Mucosa of gallbladder (tissue), 1 donor: ENCODE data around the gene SHISA8. TPM values are rescaled to one million over a fixed set of nuclear protein-coding genes. Genes with fewer than 3 reads are reported as not detected.

ENCODE experiments used
- DNase-seq: peaks from one replicate; pipeline ENCODE4 v3.0.0-alpha.2; 2020; ENCODE audit warnings: low spot score
- total RNA-seq: library from RNA; stranded (reverse); gene quantifications from one replicate; pipeline ENCODE4 v1.2.1, GENCODE V29; 2021
- donor health status: DM: no; HTN: no; CAD: no.

The SHISA8 gene
- total RNA-seq, 1 donor from 2014 or later, result 1.4 TPM

- no peak for DNase-seq
Measured at GRCh38 chr22:41933411-41934177, 18.7 kb upstream of the SHISA8 start.

- DNase-seq, result no peak
Measured at GRCh38 chr22:41932353-41932752, 17.5 kb upstream of the SHISA8 start.

- no peak for DNase-seq
Measured at GRCh38 chr22:41931701-41932269, 16.9 kb upstream of the SHISA8 start.

DNA sequence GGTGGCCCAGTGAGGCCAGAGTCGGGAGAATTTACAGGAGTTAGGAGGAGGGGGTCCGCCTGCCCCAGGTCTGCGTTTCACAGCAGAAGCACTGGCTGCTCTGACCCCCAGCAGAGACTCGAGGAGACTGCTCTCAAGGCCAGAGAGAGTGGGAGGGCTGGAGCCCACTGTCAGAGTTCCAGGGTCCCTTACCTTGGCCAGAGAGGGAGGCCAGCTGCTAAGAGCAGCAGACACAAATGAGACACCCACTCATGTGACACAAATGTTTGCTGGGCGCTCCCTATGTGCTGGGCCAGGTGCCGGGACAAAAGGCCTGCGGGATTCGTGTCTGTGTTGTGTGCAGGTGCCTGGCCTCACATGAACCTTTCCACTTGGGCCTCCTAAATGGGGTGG lies 14.5 kb upstream of the SHISA8 start:
- DNase-seq, result no peak

DNA sequence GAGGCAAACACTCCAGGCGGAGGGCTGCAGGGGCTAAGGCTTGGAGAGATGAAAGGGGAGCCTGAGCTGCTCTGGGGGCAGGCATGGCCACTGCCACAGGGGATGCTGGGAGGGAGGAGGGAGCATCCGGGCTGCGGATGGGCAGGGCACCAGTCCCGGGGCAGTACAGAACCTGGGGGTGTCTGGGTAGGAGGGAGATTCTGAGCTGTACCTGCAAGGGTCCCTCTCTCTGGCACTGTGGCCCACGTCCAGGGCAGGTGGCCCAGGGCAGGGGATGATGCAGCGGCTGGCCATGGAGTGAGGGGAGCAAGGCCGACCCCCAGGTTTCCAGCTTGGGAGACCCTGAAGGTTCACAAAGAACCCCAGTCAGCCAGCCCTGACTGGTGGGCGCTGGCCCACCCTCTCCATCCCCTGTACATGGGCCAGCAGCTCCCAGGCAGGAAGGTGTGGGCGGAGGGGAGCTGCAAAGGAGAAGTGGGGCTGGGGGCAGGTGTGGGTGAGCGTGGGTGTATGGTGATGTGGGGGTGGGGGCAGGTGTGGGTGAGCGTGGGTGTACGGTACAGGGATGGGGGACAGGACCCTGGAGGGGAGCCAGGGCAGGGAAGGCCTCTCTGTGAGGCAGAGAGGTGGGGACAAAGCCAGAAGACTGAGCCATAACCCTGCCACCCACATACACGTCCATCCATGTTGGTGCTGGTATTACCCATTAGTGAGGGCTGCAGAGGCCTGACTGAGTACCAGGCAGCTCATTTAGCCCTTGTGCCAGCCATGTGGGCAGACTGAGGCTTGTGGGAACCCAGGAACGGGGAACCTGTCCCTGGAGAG lies 13.9 kb upstream of the SHISA8 start:
- no peak for DNase-seq

DNA sequence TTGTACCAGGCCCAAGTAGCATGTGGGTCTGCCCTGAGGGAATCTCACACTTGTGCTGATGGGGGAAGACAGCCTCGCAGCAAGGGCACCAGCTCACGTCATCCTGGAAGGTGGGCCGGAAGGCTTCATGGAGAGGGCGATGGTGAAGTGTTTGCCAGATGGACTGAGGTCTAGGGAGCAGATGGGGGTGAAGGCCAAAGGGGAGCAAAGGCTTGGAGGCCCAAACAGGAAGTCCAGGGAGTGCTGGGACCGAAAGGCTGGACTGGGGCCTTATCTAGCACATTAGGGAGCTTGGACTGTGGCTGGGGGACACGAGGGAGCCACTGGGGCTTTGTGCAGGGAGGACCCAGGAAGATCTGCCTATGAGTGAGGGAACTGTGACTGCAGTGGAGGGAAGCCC lies 12.9 kb upstream of the SHISA8 start:
- no peak for DNase-seq

DNA sequence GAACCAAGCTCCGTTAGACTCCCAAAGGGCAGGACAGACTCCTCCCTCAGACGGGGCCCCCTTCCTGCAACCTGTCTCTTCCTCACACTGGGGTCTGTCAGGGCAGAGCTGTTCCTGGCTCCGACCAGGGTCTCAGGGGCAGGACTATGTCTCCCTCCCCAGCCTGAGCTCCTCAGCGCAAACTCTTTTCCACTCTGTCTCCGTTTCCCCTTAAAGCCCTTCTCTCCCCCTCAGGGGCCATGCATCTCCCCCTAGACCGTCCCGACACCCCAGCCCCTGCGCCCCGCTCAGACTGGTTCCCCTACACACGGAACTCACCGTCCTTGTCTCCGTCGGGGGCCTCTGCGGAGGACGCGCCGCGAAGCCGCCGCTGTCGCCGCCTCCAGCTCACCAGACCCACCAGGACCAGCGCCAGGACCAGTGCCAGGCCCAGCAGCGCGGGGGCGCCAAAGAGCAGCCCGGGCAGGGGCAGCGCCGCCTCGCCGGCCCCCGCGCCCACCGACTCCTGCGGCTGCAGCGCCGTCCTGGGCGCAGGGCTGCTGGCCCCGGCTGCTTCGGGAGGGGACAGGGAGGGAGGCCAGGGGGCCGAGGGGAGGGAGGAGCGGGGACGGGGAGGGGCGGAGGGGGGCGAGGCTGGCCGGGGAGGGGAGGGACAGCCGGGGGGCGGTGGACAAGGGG lies 11.0 kb upstream of the SHISA8 start:
- DNase-seq, result peak; percentile 56

GRCh38 chr22:41923595-41924276 lies 8.9 kb upstream of the SHISA8 start:
- DNase-seq, result no peak

DNA sequence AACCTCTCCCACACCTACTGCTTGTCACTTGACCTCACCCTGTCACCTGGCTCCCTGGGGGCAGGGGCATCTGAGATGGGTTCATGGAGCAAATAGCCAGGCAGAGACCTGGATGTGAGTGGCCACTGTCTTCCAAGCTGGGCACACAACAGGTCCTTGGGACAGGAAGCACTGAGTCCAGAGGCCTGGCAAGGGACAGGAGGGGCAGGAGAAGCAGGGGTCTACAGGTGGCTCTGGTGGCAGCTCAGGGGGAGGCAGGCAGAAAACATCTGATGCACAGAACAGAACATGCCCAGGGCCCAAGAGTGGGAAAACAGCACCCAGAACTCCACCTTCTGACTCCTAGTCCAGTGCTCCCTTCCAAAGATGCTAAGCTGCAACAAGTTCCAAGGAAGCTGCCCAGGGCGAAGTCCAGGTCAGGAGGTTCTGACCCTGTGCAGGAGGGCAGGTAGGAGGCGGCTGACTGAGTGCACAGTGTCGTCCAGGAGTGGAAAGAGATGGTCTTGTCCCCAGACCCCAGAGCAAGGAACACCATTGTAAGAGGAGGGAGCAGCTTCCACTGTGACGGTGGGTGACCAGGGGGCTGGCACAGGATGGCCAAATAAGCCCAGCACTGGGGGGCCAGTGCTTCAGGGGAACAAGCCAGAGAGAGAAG lies 8.2 kb upstream of the SHISA8 start:
- DNase-seq, result no peak

GRCh38 chr22:41922328-41922727 lies 7.5 kb upstream of the SHISA8 start:
- DNase-seq, result no peak

DNA sequence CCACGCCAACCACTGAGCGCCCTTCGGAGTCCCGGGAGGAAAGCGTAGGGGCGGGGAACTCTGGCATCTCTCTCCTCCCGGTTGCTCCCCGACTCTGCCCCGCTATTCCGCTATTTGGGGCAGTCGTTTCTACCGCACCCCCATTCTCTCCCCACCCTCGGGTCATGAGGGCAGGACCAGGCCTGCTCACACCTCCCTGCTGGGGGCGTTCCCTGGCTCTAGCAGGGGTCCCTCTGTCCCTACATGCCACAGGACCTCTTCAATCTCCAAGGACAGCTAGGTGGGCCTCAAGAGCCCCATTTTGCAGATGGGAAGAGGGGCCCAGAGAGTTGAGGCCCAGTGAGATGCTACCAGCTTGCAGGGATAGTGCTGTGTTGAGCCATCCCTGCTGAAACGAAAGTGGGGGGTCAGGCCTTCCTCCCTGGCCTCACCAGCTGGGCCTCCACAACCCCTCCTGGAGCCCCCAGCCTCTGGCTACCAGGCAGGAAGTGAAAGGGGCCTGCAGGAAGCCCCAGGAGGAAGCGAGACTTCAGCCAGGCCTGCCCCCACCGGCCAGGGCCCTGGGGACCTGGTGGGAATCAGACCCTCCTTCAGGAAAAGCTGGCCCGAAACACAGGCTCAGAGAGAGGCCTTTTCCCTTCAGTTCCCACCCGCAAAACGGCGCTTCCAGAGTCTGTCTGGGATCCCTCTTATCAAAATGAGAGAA lies 5.5 kb upstream of the SHISA8 start:
- DNase-seq, result no peak

- no peak for DNase-seq
Measured at GRCh38 chr22:41919357-41920224, 4.7 kb upstream of the SHISA8 start.

DNA sequence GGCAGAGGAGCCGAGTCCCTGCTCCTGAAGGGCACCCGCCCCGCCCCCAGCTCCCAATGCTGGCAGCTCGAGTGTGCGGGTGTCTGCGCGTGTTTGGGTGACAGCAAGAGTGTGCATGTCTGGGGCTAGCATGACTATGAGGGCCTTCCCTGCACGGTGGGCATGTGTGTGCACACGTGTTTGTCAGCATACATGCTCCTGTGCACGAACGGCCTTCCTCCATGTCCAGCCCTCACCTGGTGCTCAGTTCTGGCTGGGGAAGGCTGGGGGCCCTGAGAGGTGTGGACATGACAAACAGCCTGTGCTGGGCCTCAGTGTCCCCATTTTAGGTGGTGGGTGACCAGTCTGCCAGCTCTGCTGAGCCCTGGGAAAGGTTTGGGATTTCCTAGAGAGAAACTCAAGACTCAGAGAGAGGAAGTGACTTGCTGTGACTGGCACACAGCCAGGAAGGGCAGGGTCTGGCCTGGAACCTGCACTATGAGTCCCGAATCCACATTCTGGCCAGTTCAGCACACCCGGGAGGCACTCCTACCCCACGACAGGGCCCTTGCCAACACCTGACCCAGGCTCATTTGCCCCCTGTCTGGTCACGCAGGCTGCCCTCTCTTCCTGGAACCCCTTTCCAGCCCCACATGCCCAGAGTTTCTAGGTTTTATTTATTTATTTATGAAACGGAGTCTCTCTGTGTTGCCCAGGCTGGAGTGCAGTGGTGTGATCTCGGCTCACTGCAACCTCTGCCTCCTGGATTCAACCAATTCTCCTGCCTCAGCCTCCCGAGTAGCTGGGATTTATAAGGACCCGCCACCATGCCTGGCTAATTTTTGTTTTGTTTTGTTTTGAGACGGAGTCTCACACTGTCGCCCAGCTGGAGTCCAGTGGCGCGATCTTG lies 3.3 kb upstream of the SHISA8 start:
- peak; percentile 43 for DNase-seq

DNA sequence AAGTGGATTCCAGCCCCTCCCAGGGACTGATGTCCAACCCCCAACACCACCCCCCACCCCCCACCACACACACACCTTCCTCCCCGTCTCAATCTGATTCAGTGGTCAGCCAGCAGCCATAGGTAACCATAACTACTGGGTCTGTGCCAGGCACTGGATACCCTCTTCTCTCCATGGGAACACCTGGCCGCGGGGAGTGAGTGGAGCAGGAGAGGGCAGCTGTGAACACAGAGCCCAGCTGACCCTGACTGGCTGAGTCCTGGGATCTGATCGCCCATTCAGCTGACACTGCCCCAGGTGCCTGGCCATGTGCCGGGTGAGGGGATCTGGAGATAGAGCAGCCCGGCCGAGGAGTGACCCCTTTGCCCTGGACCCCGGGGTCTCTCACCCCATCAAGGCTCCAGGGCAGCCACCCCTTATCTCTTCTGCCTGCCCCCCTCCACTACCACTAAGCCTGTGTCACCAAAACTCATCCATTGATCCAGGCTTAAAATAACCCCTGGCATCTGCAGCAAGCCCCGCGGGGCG lies 2.6 kb upstream of the SHISA8 start:
- DNase-seq, result no peak

- no peak for DNase-seq
Measured at GRCh38 chr22:41916745-41917358, 2.0 kb upstream of the SHISA8 start.

GRCh38 chr22:41915786-41916493 lies 1.1 kb upstream of the SHISA8 start:
- no peak for DNase-seq

- no peak for DNase-seq
Measured at GRCh38 chr22:41914611-41915034, 251 bp downstream of the SHISA8 start.
